HL-60/S4 (cell line): ENCODE results near the gene CCDC182.

Experiments
- in situ Hi-C: fragments of 300-500 bp; cut with MboI; formaldehyde crosslinking; loops from 2 replicates; pipeline ENCODE4 v1.14.3; 2022; ENCODE audit warnings: low sequenced_read_pairs

CCDC182 gene

DNA sequence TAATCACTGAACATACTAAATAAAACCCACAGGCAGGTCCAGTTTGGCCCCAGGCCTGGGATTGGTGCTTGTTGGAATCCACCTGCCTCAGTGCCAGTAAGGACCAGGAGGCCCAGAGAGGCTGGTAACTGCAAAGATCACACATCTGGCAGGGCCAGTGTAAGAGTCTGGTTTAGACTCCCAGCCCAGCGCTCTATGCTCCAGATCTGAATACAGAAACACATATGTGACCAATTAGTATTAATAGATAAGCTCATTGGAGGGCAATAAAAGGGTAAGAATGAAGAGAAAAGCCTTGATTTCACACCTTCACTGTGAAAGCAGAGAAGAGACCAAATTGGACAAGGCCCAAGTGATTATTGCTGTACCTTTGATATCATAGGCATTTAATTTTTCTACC is 13.6 kb upstream of the CCDC182 start:
- in situ Hi-C loops, result no loop called here

DNA sequence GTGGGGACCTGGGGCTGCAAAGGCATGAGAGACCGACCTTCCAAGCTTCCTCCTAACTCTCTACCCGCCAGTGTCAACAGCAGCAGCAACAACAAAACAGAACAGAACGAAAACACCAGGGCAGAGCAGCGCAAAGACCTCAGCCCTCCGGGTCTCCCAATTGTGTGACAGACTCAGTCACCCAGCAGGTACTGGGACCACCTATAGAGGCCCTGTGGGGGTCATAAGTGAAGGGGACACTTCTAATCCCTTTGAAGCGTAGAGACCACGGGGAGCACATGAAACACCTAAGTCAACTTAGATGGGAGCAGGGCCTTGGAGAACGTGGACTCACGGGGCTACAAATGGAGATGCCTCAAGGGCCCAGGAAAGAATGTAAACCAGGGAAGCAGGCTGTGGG is 12.6 kb upstream of the CCDC182 start:
- in situ Hi-C loops, result no loop called here

DNA sequence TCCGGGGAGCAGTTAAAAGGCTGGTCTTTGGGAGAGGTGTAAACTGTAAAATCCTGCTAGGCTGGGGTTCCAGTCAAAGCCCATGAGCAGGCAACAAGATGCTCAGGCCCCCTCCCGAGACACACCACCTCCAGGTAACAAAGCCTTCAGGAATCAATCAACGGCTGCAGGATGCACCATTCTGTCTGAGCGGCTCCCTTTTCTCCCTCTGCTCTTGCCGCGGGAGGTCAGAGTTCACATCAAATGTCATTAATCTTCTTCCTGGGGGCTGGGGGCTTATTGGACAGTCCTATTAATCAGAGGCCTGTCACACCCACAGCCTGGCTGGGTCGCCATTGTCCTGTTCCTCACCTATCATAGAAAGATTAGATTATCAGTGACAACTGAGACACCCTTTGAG is 11.9 kb upstream of the CCDC182 start:
- in situ Hi-C loops, result no loop called here

- in situ Hi-C loops, result no loop called here
These were observed 10.5 kb upstream of the CCDC182 start for GRCh38 chr17:57755480-57756070.

- in situ Hi-C loops, result no loop called here
These were observed 7.2 kb upstream of the CCDC182 start for GRCh38 chr17:57752031-57752905.

- in situ Hi-C loops, result no loop called here
These were observed 6.4 kb upstream of the CCDC182 start for GRCh38 chr17:57751348-57751971.

DNA sequence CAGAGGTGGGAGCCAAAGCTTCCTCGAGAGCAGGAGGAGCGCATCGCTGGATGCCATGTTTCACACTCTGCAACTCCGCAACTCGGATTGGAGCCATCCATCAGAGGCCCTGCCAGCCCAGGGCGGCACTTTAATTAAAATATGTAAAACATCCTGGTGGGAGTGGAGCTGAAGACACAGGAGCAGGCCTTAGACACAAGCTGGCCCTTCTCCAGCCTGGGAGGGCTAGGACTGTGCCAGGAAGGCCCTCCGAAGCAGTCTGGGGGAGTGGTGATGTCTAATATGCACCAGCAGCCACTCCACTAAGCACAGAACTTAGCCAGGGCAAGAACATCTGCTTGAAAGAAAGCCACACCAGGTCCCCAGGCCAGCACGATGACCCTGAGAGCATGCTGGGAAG is 5.8 kb upstream of the CCDC182 start:
- in situ Hi-C loops, result no loop called here

- in situ Hi-C loops, result no loop called here
These were observed 5.2 kb upstream of the CCDC182 start for GRCh38 chr17:57750109-57750871.

- in situ Hi-C loops, result loop anchor here (10.0 kb wide), 1 partner anchor 605 kb away; no protein-coding TSS in a partner anchor
These were observed 4.6 kb upstream of the CCDC182 start for GRCh38 chr17:57749701-57750100.

DNA sequence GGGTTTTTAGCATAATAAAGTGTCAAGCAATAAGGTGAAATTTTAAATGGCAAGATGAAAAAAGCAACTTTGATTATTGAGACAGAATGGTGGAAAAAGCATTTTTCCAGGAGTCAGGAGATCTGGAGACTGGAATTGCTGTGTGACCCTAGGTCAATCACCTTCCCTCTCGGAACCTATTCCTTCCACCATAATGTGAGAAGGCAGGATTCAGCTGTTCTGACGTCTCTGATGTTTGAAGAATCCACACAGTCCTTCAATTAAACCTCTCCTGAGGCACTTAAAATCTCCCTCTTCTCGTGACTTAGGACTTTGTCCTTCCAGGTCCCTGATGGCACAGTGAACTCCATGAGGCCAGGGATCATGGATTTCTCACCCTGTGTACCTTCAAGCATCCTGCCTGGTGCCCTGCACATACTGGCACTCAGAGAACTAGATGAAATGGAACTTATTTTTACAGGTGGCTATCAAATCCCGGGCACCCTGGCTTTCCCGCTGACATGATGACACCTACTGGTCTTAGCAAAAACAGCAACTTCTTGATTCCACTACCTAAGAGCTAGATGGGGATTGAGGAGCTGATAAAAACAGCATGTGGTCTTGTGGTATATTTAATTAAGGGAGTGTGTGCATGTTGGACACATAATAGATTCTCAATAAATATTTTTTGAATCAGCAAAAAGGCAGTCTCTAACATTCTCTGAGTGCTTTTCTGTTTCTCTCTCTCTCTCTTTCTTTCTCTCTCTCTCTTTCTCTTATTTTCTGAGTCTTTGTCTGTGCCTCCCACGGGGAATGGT is 2.3 kb upstream of the CCDC182 start:
- in situ Hi-C loops, result loop anchor here (10.0 kb wide), 1 partner anchor 603 kb away; no protein-coding TSS in a partner anchor

GRCh38 chr17:57746221-57746620 is 1.1 kb upstream of the CCDC182 start:
- in situ Hi-C loops, result loop anchor here (10.0 kb wide), 1 partner anchor 601 kb away; no protein-coding TSS in a partner anchor

DNA sequence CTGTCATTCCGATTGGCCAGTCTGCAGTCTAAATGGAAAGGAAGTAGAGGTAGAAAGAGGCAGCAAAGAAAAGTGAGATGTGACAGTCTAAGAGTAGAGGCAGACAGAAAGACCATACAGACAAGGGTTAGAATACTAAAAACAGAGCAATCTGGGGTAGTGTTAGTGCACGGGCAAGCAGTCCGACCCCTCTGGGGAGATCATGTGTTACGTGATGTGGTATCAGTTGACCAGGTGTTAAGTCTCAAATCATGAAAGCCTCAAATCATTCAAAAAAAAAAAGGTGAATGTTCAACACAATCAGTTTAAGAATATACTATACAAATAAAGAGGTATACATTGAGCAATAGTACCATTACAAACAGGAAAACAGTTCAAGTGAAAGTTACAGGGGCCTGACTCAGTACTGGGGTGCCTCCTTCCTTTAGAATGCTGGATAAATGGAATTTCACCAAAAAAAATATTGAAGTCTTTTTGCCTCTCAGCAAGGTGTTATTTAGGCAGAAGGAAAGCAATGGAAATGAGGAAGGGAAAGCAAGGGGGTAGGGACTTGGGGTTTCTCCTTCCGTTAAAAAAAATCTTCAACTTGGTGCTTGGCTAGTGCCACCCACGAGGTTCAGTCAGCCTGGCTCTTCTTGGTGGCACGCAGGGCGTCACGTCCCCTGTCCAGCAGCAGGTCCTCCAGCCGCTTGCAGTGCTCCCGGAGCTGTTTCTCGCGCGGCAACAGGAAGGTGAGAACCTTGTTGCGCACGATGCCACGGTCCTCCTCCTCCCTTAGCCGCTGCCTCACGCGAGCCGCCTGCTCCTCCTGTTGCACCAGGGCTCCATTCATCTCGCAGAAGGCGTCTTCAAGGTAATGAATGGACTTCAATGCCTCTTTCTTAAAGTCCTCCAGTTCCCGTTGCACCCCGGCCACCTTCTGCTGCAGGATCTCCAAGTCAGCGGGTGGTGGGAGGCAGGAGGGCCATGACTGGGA is 616 bp downstream of the CCDC182 start:
- in situ Hi-C loops, result loop anchor here (10.0 kb wide), 1 partner anchor 600 kb away; no protein-coding TSS in a partner anchor

- in situ Hi-C loops, result loop anchor here (10.0 kb wide), 1 partner anchor 595 kb away; no protein-coding TSS in a partner anchor
These were observed 4.9 kb downstream of the CCDC182 start for GRCh38 chr17:57740235-57740528.

- in situ Hi-C loops, result loop anchor here (10.0 kb wide), 1 partner anchor 595 kb away; no protein-coding TSS in a partner anchor
These were observed 5.5 kb downstream of the CCDC182 start for GRCh38 chr17:57739402-57740234.

DNA sequence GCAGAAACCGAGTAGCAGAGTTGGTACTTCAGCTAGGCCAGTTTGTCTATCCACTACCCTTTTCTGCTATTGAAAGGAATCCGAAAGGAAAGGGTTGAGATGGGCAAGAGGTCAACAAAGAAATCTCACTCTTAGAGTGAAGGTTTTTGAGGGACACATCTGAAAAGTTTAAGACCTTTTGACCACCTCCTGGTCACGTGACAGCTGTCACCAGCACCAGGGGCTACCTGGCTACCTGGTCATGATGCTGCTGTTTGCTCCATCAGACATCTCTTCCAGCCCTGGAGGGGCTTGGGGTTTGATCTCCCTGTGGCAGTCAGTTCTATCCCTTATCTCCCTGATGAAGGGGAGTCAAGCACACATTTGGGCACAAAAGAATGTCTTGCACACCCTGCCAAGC is 7.6 kb downstream of the CCDC182 start:
- in situ Hi-C loops, result no loop called here

GRCh38 chr17:57735707-57736106 is 9.4 kb downstream of the CCDC182 start:
- in situ Hi-C loops, result no loop called here

- in situ Hi-C loops, result no loop called here
These were observed 9.9 kb downstream of the CCDC182 start for GRCh38 chr17:57735230-57735629.

DNA sequence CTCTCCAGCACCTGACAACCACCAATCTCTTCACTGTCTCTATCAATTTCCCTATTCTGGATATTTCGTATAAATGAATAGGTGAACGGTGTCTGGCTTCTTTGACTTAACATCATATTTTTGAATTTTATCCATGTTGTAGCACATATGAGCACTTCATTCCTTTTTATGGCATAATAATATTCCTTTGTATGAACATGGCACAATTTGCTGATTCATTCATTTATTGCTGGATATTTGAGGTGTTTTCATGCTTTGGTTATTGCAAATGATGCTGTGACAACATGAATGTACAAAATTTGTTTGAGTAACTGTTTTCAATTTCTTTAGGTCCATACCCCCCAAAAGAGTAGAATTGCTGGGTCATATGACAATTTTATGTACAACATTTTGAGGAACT is 12.0 kb downstream of the CCDC182 start:
- in situ Hi-C loops, result no loop called here
